Mesenchymal stem cell (in vitro differentiated cells and primary cell): ENCODE data around the gene NCKAP1.
A peak's percentile ranks its signal among the peaks of the same experiment; 100 is the strongest.

Experiments
- DNase-seq: peaks from one replicate; pipeline ENCODE4 v3.0.0-alpha.2; 2013
- H2AFZ ChIP-seq: one replicate; pipeline ENCODE4 v1.6.1; 2013; ENCODE audit warnings: low read depth, mild to moderate bottlenecking, control low read depth, inconsistent platforms, low read length, moderate library complexity
- H2AK5ac ChIP-seq: 2 replicates; pipeline ENCODE4 v1.6.1; 2013; ENCODE audit warnings: low read length, moderate library complexity, mild to moderate bottlenecking, inconsistent platforms; ENCODE audit not compliant: severe bottlenecking
- H2BK120ac ChIP-seq: one replicate; pipeline ENCODE4 v1.6.1; 2013; ENCODE audit warnings: low read depth, mild to moderate bottlenecking, inconsistent platforms, low read length, moderate library complexity
- H2BK12ac ChIP-seq, 2 experiments: one replicate each; pipeline ENCODE4 v1.6.1; 2013; ENCODE audit warnings: inconsistent platforms in 2 of 2, low read length in 2 of 2, mild to moderate bottlenecking in 2 of 2, moderate library complexity in 2 of 2, control low read depth in 1 of 2
- H2BK15ac ChIP-seq: one replicate; pipeline ENCODE4 v1.6.1; 2013; ENCODE audit warnings: mild to moderate bottlenecking, low read depth, inconsistent platforms; ENCODE audit not compliant: poor library complexity, severe bottlenecking
- H2BK5ac ChIP-seq: 2 replicates; pipeline ENCODE4 v1.6.1; 2013; ENCODE audit warnings: low read depth, mild to moderate bottlenecking, low read length, control low read depth, inconsistent platforms; ENCODE audit not compliant: poor library complexity, severe bottlenecking
- H3K14ac ChIP-seq, 2 experiments: one replicate each; pipeline ENCODE4 v1.6.1; 2013; ENCODE audit warnings: inconsistent platforms in 2 of 2, low read length in 2 of 2, control low read depth in 1 of 2, mild to moderate bottlenecking in 1 of 2, moderate library complexity in 1 of 2
- H3K18ac ChIP-seq, 2 experiments: one replicate each; pipeline ENCODE4 v1.6.1; 2013; ENCODE audit warnings: inconsistent platforms in 2 of 2, low read length in 2 of 2, control low read depth in 1 of 2, low read depth in 1 of 2, mild to moderate bottlenecking in 1 of 2
- H3K23ac ChIP-seq, 2 experiments: one replicate each; pipeline ENCODE4 v1.6.1; 2013; ENCODE audit warnings: inconsistent platforms in 2 of 2, low read length in 2 of 2, mild to moderate bottlenecking in 2 of 2, moderate library complexity in 2 of 2, control low read depth in 1 of 2
- H3K27ac ChIP-seq: 2 replicates; pipeline ENCODE4 v1.5.1; 2013; ENCODE audit warnings: mild to moderate bottlenecking, moderate library complexity, low read length, control low read depth, inconsistent platforms; ENCODE audit not compliant: poor library complexity, severe bottlenecking
- H3K27me3 ChIP-seq, 2 experiments: 2 replicates each; pipeline versions ENCODE4 v1.6.1 to v1.7.0; 2013; ENCODE audit warnings: low read length in 2 of 2, mild to moderate bottlenecking in 2 of 2, moderate library complexity in 2 of 2, control low read depth in 1 of 2, inconsistent platforms in 1 of 2; ENCODE audit not compliant: control insufficient read depth in 1 of 2, insufficient read depth in 1 of 2
- H3K36me3 ChIP-seq, 2 experiments: 2 replicates each; pipeline versions ENCODE4 v1.6.1 to v1.7.0; 2013; ENCODE audit warnings: low read length in 2 of 2, control low read depth in 1 of 2, inconsistent platforms in 1 of 2, low read depth in 1 of 2, mild to moderate bottlenecking in 1 of 2; ENCODE audit not compliant: insufficient read depth in 2 of 2, control insufficient read depth in 1 of 2
- H3K4ac ChIP-seq, 2 experiments: one replicate each; pipeline ENCODE4 v1.6.1; 2013; ENCODE audit warnings: inconsistent platforms in 2 of 2, low read length in 2 of 2, mild to moderate bottlenecking in 2 of 2, moderate library complexity in 2 of 2, control low read depth in 1 of 2, low read depth in 1 of 2
- H3K4me1 ChIP-seq: 2 replicates; pipeline ENCODE4 v1.6.1; 2013; ENCODE audit warnings: low read depth, low read length, control low read depth; ENCODE audit not compliant: control insufficient read depth, insufficient read depth
- H3K4me2 ChIP-seq: 2 replicates; pipeline ENCODE4 v1.6.1; 2013; ENCODE audit warnings: low read length, mild to moderate bottlenecking, inconsistent platforms; ENCODE audit not compliant: poor library complexity, severe bottlenecking
- H3K4me3 ChIP-seq, 2 experiments: 2 replicates each; pipeline versions ENCODE4 v1.5.1 to v1.7.0; 2013; ENCODE audit warnings: low read length in 2 of 2, mild to moderate bottlenecking in 2 of 2, control low read depth in 1 of 2, low read depth in 1 of 2; ENCODE audit not compliant: insufficient read depth in 1 of 2
- H3K79me1 ChIP-seq: replicated peaks from 2 replicates; pipeline ENCODE4 v1.6.1; 2013; ENCODE audit warnings: mild to moderate bottlenecking, control low read depth, low read length, inconsistent platforms; ENCODE audit not compliant: poor library complexity, severe bottlenecking
- H3K9ac ChIP-seq: 2 replicates; pipeline ENCODE4 v1.7.0; 2013; ENCODE audit warnings: mild to moderate bottlenecking, low read length, moderate library complexity
- H3K9me3 ChIP-seq: 2 replicates; pipeline ENCODE4 v1.7.0; 2013; ENCODE audit warnings: mild to moderate bottlenecking, low read length; ENCODE audit not compliant: control insufficient read depth
- H4K8ac ChIP-seq: one replicate; pipeline ENCODE4 v1.6.1; 2013; ENCODE audit warnings: inconsistent platforms, mild to moderate bottlenecking, low read length, moderate library complexity
- H4K91ac ChIP-seq: one replicate; pipeline ENCODE4 v1.6.1; 2013; ENCODE audit warnings: mild to moderate bottlenecking, low read length, inconsistent platforms
- WGBS: methylation state at CpG from one replicate; pipeline ENCODE4 v1.1.7; 2013; ENCODE audit warnings: mixed read lengths; 5-methylcytosine and 5-hydroxymethylcytosine counted together

NCKAP1 gene

GRCh38 chr2:182954789-182955188, 83.5 kb downstream of the NCKAP1 start:
- Histone ChIP-seq H3K36me3 (peaks cover 6 to 90% of the 10 kb centered on the region in 2 experiments), H4K91ac (no peak overlapping the region), H3K4ac (peak overlapping the region in 1 of 2 experiments; percentile 49), H3K9me3 (no peaks in the 10 kb centered on the region), H3K23ac (no peak overlapping the region), H3K27me3 (no peaks in the 10 kb centered on the region), H2BK12ac (no peak overlapping the region), H3K4me2 (no peak overlapping the region), H3K14ac (peak overlapping the region in 1 of 2 experiments; percentile 75), H4K8ac (no peak overlapping the region), H3K27ac (no peak overlapping the region), H3K4me3 (no peak overlapping the region), H2AFZ (no peak overlapping the region), H3K18ac (no peak overlapping the region), H3K4me1 (no peaks in the 10 kb centered on the region), H2BK5ac (no peak overlapping the region), H2AK5ac (no peak overlapping the region), H3K9ac (no peak overlapping the region), H2BK15ac (no peak overlapping the region), H3K79me1 (peaks cover 2% of the 10 kb centered on the region), H2BK120ac (no peak overlapping the region)
- DNase-seq = no peak

GRCh38 chr2:182952741-182953450, 85.4 kb downstream of the NCKAP1 start:
- Histone ChIP-seq H3K4me3 (no peak overlapping the region), H3K14ac (no peak overlapping the region), H3K9me3 (no peaks in the 10 kb centered on the region), H2BK12ac (no peak overlapping the region), H3K9ac (no peak overlapping the region), H3K4me2 (no peak overlapping the region), H3K4me1 (peaks cover 3% of the 10 kb centered on the region), H2AFZ (no peak overlapping the region), H2AK5ac (no peak overlapping the region), H3K23ac (no peak overlapping the region), H2BK120ac (no peak overlapping the region), H3K18ac (no peak overlapping the region), H4K91ac (no peak overlapping the region), H3K27me3 (no peaks in the 10 kb centered on the region), H3K36me3 (peaks cover 6 to 93% of the 10 kb centered on the region in 2 experiments), H3K4ac (no peak overlapping the region), H3K27ac (no peak overlapping the region), H2BK15ac (no peak overlapping the region), H2BK5ac (no peak overlapping the region), H3K79me1 (peaks cover 5% of the 10 kb centered on the region), H4K8ac (no peak overlapping the region)
- WGBS = 93% methylated on average over 3 of the region's 6 CpGs
- DNase-seq = peak; percentile 70

- H3K9me3 ChIP-seq = no peaks in the 10 kb centered on the region
- peaks cover 5% of the 10 kb centered on the region for H3K79me1 ChIP-seq
- no peak overlapping the region for H2AK5ac ChIP-seq
- H3K14ac ChIP-seq = no peak overlapping the region
- no peaks in the 10 kb centered on the region for H3K27me3 ChIP-seq
- H3K23ac ChIP-seq = no peak overlapping the region
- H2AFZ ChIP-seq = no peak overlapping the region
- H3K4me2 ChIP-seq = no peak overlapping the region
- no peak overlapping the region for H2BK12ac ChIP-seq
- peaks cover 3% of the 10 kb centered on the region for H3K4me1 ChIP-seq
- H3K4ac ChIP-seq = no peak overlapping the region
- H4K91ac ChIP-seq = no peak overlapping the region
- H2BK15ac ChIP-seq = no peak overlapping the region
- H3K18ac ChIP-seq = no peak overlapping the region
- no peak overlapping the region for H3K27ac ChIP-seq
- H2BK120ac ChIP-seq = no peak overlapping the region
- no peak for DNase-seq
- H3K9ac ChIP-seq = no peak overlapping the region
- no peak overlapping the region for H2BK5ac ChIP-seq
- WGBS = 93% methylated on average over 1 of the region's 3 CpGs
- peaks cover 6 to 91% of the 10 kb centered on the region in 2 experiments for H3K36me3 ChIP-seq
- H3K4me3 ChIP-seq = no peak overlapping the region
- no peak overlapping the region for H4K8ac ChIP-seq
Measured at GRCh38 chr2:182951948-182952663, 86.2 kb downstream of the NCKAP1 start.

- Histone ChIP-seq H3K9ac (no peak overlapping the region), H3K27ac (no peak overlapping the region), H3K4me1 (peaks cover 3% of the 10 kb centered on the region), H2AFZ (no peak overlapping the region), H2AK5ac (no peak overlapping the region), H4K8ac (no peak overlapping the region), H3K4ac (no peak overlapping the region), H3K9me3 (no peaks in the 10 kb centered on the region), H4K91ac (no peak overlapping the region), H3K79me1 (peaks cover 8% of the 10 kb centered on the region), H3K23ac (no peak overlapping the region), H3K27me3 (no peaks in the 10 kb centered on the region), H2BK15ac (no peak overlapping the region), H3K14ac (no peak overlapping the region), H3K4me2 (no peak overlapping the region), H2BK120ac (no peak overlapping the region), H3K4me3 (no peak overlapping the region), H2BK12ac (no peak overlapping the region), H3K18ac (no peak overlapping the region), H2BK5ac (no peak overlapping the region), H3K36me3 (peaks cover 3 to 91% of the 10 kb centered on the region in 2 experiments)
- DNase-seq = no peak
- WGBS = 100% methylated on average over 3 of the region's 3 CpGs
Measured at GRCh38 chr2:182950546-182950945, 87.7 kb downstream of the NCKAP1 start.
